Dermis lymphatic vessel endothelial cell (primary cell): ENCODE results near the gene B3GALT2. TPM values are rescaled to one million over a fixed set of nuclear protein-coding genes. Genes with fewer than 3 reads are reported as not detected.

Experiments
- total RNA-seq: library from RNA; depleted of rRNA; stranded (reverse); fragments of >200 nt; gene quantifications from 2 replicates; pipeline ENCODE4 v1.2.1, GENCODE V29; 2014

The B3GALT2 gene, protein sequence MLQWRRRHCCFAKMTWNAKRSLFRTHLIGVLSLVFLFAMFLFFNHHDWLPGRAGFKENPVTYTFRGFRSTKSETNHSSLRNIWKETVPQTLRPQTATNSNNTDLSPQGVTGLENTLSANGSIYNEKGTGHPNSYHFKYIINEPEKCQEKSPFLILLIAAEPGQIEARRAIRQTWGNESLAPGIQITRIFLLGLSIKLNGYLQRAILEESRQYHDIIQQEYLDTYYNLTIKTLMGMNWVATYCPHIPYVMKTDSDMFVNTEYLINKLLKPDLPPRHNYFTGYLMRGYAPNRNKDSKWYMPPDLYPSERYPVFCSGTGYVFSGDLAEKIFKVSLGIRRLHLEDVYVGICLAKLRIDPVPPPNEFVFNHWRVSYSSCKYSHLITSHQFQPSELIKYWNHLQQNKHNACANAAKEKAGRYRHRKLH
- total RNA-seq, result 0.34 and 2.2 TPM in 2 replicates

DNA sequence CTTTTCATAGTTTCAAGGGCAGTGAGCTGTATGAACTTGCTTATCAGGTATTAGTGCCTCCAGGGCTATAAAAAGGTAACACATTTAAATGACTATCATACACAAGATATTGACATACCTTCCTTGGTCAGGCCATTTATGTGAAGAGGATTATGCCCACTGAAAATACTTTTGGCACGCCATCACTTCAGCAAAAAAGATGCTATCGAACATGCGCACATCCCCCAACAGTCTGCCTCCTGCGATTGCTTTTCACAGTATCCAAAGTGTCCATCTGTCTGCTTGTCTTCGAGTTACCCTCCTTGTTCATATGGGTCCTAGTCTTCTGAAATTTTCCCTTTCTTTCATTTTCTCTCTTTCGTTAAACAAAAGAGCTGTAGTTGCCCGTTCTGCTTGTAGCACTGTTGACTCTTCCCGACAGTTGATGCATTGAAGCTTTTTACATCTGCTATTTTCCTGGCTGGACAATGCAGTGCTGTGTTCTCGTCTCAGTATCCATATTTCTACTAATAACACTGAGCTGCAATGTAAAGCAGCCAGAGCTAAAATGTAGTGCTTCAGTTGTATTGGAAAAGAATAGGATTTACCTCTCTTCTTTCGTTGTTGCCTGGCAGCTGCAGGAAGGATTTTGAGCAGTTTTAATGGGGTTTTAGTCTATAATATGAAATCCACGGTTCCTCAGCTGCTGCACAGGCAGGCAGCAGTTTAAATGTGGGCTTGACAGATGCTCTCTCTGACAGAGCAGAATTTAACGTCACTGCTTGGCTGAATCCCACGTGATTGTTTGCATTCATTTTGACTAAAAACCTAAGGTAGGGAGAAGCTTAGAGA is at the start of gene B3GALT2:
TSS of gene B3GALT2 (minus strand) at position 713 of the 831 bp plus-strand sequence. CDS start 5,051 bp downstream, outside the sequence.

Other genes with a start within 250 kb of the B3GALT2 start
- 16.1 and 17.0 TPM in 2 replicates for gene UCHL5, start 127.3 kb downstream of the B3GALT2 start, total RNA-seq
- gene RO60, start 127.0 kb downstream of the B3GALT2 start, total RNA-seq, result 160 and 192 TPM in 2 replicates
- 3.8 and 5.0 TPM in 2 replicates for gene GLRX2, start 81.2 kb downstream of the B3GALT2 start, total RNA-seq
- 16.0 and 16.7 TPM in 2 replicates for gene CDC73, start 64.6 kb downstream of the B3GALT2 start, total RNA-seq